Spleen (tissue), 7 donors: ENCODE measurements around the gene IKZF5.

Source experiments
- POLR2AphosphoS5 ChIP-seq, 3 donors: sonication (generic); formaldehyde crosslinking; IDR thresholded peaks; one replicate each; pipeline ENCODE4 v1.5.1; 2017; ENCODE audit warnings: antibody characterized with exemption in 3 of 3
- TF ChIP-seq, protein P1 (sequence below), 11 experiments: fragments of 200-600 bp in 7 of 11; fragments of 450-650 bp in 4 of 11; sonication (generic) in 4 of 11; IDR thresholded peaks in 8 of 11; conservative IDR thresholded peaks in 3 of 11; 1 replicate in 7 of 11; 2 replicates in 4 of 11; pipeline versions ENCODE4 v1.4.0 to v1.8.0; 2016 to 2021; ENCODE audit warnings: antibody characterized with exemption in 11 of 11, inconsistent platforms in 4 of 11, mild to moderate bottlenecking in 1 of 11
- donor health status: DM: no; HTN: no; CAD: no; lungs with moderate emphysema.
- donor health status: DM: no; HTN: no; CAD: no.
- donor health status: DM: no; HTN: no; CAD: no.

DNA sequence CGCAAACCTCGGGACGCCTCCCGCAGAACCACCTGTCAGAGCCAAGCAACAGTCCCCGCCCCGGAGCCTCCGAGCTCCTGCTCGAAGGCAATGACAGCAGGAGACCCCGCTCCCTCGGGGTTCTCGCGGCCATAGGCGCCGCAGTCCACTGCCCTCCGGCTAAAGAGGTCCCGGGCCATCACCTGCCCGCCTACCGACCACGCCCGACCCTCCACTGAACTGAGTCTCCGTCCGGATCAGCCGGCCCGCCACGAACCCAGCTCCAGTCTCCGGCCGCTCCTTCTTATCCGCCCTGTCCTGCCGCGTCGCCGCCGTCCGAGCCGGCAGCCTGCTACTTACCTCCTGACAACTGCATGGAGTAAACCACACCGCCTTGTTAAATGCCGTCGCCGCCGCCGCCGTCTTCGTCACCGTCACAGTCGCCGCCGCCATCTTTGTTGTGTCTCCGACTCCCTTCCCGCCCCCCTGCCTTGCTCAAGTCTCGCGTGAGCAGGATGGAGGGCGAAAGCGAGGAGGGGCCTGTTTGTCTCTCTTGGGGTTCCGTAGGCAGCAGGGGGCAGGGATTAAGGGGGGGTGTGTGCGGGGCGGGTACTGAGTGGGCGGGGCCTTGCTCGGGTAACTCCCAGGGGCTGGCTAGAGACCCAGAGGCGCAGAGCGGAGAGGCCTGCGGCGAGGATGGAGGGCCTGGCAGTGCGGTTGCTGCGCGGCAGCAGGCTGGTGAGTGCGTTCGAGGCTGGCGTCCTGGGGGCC is at the start of gene IKZF5, which contains the start of gene ACADSB:
- TF ChIP-seq, protein P1, sequence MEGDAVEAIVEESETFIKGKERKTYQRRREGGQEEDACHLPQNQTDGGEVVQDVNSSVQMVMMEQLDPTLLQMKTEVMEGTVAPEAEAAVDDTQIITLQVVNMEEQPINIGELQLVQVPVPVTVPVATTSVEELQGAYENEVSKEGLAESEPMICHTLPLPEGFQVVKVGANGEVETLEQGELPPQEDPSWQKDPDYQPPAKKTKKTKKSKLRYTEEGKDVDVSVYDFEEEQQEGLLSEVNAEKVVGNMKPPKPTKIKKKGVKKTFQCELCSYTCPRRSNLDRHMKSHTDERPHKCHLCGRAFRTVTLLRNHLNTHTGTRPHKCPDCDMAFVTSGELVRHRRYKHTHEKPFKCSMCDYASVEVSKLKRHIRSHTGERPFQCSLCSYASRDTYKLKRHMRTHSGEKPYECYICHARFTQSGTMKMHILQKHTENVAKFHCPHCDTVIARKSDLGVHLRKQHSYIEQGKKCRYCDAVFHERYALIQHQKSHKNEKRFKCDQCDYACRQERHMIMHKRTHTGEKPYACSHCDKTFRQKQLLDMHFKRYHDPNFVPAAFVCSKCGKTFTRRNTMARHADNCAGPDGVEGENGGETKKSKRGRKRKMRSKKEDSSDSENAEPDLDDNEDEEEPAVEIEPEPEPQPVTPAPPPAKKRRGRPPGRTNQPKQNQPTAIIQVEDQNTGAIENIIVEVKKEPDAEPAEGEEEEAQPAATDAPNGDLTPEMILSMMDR (IDR thresholded peaks at IDR 0.05 in 8 of 11, conservative IDR thresholded peaks at IDR 0.05 in 3 of 11): peak in 5 of 11 experiments; percentile 16 to 45 (median 35)
- peak; percentile 97 to 98 (median 98) for TF ChIP-seq POLR2AphosphoS5 (IDR thresholded peaks at IDR 0.05)
